ENCODE measurements around the gene FAM222A. TPM values are rescaled to one million over a fixed set of nuclear protein-coding genes. Genes with fewer than 3 reads are reported as not detected.
"Not testable (repeated sequence)": the region's sequence is repeated elsewhere in the genome, so short reads cannot be mapped to it uniquely, and the experiment has no call there.

FAM222A gene
- total RNA-seq, 1 donor from 2014 or later = 7.8 TPM

DNA sequence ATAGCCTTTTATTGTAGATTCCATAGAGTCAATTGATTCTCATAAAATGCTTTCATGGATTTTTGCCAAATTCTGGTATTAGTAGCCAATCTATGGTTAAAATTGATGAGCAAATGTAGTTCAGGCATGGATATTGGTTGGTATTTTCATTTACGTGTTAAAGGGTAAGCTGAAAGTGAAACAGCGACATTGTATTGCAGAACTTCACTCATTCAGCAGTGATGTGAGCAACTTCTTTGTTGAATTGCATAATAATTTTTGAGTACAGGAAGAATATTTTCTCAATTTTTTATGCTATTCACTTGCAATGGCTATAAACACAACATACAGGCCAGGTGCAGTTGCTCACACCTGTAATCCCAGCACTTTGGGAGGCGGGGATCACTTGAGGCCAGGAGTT, 24.2 kb upstream of the FAM222A start:
- intact Hi-C loops (cut with DNase I) = no loop called here
- no peak for DNase-seq (ENCODE audit: low spot score)

DNA sequence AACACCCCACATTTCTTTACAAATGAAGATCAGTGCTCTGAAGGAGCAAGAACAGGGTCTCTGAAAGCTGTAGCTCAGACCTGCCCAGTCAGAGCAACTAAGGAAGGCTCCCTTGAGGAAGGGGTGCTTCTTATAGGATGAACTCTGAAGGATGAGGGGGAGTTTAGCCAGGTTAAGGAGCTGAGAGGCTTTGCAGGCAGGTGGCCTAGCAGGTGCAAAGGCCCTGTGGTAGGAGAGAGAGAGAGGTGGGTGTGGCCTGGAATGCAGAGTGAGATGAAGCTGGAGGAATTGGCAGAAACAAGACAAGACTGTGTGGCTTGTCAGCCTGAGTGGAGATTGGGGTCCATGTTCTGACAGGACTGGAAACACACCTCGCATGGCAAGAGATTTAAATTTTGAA, 20.5 kb upstream of the FAM222A start:
- intact Hi-C loops (cut with DNase I) = no loop called here
- DNase-seq (ENCODE audit: low spot score) = no peak

- intact Hi-C loops (cut with DNase I) = no loop called here
Measured at GRCh38 chr12:109693653-109694600, 19.7 kb upstream of the FAM222A start.

GRCh38 chr12:109694629-109695028, 19.0 kb upstream of the FAM222A start:
- intact Hi-C loops (cut with DNase I); DNase-seq (ENCODE audit: low spot score): not testable (repeated sequence)

More at GRCh38 chr12:109693653-109694600, 19.7 kb upstream of the FAM222A start:
- DNase-seq (ENCODE audit: low spot score) = no peak

- DNase-seq (ENCODE audit: low spot score) = no peak
- intact Hi-C loops (cut with DNase I) = no loop called here
Measured at GRCh38 chr12:109695416-109695815, 18.2 kb upstream of the FAM222A start.

- intact Hi-C loops (cut with DNase I) = no loop called here
- DNase-seq (ENCODE audit: low spot score) = no peak
Measured at GRCh38 chr12:109695961-109696461, 17.6 kb upstream of the FAM222A start.

DNA sequence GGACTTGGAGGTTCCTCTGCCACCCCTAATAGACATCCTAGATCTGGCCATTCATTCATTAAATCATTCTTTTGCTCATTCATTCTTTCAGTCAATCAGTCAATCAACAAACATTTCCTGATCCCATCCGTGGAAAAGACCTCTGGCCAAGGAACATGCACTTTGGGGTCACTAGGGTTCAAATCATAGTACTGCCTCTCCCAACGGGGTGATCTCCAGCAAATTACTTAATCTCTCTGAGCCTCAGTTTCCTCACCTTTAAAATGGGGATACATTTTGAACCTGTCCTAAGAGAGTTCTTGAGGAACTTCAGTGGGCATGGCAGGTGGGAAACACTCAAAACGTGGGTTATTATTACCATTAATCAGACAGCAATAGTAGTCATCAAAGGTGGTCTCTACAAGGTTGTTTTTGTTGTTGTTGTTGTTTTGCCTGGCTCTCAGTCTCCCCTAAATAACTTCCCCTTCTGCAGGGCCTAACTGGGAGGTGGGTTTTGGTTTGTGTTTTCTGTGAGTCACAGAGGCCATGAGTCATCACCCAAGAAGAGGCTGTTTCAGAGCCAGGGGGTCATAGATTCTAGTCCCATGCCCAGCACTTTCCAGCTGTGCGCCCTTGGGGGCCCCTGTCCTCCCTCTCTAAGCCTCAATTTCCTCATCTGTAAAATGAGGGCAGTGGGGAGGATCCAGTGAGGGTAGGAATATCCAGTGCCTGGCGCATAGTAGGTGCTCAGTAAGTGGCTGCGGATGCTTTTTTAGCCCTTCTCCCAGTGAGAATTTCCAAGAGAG, 16.9 kb upstream of the FAM222A start:
- intact Hi-C loops (cut with DNase I) = no loop called here
- no peak for DNase-seq (ENCODE audit: low spot score)

DNA sequence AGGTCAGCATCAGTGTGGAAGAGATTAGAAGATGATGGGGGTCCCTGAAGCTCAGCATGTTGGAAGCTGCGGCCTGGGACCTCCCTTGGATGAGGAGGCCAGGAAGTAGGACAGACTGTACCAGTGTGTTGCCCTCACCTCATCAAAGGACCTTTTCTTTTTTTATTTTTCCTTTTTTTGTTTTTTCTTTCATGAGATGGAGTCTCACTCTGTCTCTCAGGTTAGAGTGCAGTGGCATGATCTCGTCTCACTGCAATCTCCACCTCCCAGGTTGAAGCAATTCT, 16.4 kb upstream of the FAM222A start:
- no peak for DNase-seq (ENCODE audit: low spot score)
- intact Hi-C loops (cut with DNase I) = no loop called here

GRCh38 chr12:109697877-109698468, 15.7 kb upstream of the FAM222A start:
- DNase-seq (ENCODE audit: low spot score) = no peak
- intact Hi-C loops (cut with DNase I) = no loop called here

DNA sequence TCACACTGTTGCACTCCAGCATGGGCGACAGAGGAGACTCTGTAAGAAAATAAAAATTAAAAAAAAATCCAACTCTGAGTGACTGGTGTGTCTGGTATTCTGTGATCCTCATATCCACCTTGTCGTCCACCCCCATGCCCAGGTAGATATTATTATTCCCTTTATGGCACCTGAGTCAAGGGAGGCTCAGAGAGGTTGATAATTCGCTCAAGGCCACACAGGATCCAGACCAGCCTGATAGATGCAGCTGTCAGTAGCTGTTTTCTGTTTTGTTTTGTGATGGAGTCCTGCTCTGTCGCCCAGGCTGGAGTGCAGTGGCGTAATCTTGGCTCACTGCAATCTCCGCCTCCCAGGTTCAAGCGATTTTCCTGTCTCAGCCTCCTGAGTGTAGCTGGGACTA, 14.8 kb upstream of the FAM222A start:
- intact Hi-C loops (cut with DNase I) = no loop called here

GRCh38 chr12:109701064-109701463, 12.6 kb upstream of the FAM222A start:
- no peak for DNase-seq (ENCODE audit: low spot score)
- intact Hi-C loops (cut with DNase I) = no loop called here

More for the DNA sequence above, 14.8 kb upstream of the FAM222A start:
- no peak for DNase-seq (ENCODE audit: low spot score)

DNA sequence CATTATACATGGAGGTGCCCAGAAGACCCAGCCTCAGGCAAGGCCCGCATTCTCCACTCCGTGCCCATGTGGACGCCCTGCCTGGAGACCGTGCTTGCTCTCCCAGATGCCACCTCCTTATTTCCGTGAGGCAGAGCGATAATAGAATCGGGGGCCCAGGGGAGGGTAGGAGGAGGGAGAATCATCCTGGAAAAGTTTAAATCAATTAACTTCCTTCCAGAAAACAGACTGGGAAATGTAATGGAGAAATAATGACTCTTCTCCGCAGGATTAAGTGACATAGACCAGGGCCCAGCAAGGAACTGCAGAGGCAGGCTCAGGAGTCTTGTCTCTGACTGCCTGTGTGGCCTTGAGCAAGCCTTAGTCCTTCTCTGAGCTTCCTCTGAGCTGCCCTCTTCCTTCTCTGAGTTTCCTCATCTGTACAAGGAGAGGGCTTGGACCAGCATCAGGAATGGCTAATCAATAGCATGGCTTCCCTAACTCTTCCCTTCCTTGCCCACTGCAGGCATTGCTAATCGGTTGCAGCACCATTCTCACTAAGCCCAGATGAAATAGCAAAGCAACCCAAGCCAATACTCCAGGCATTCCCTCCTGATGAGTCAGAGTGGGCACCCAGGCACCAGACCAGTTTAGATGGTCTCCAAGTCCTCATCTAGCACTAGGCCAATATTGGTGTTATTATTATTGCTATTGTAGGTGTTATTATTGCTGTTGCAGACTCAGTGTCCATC, 11.3 kb upstream of the FAM222A start:
- no peak for DNase-seq (ENCODE audit: low spot score)
- intact Hi-C loops (cut with DNase I) = no loop called here

GRCh38 chr12:109703684-109704083, 9.9 kb upstream of the FAM222A start:
- intact Hi-C loops (cut with DNase I) = no loop called here
- no peak for DNase-seq (ENCODE audit: low spot score)

GRCh38 chr12:109704371-109705098, 9.1 kb upstream of the FAM222A start:
- intact Hi-C loops (cut with DNase I) = no loop called here
- DNase-seq (ENCODE audit: low spot score) = no peak

- DNase-seq (ENCODE audit: low spot score) = no peak
- intact Hi-C loops (cut with DNase I) = no loop called here
Measured at GRCh38 chr12:109705291-109705690, 8.3 kb upstream of the FAM222A start.

GRCh38 chr12:109706398-109706746, 7.3 kb upstream of the FAM222A start:
- intact Hi-C loops (cut with DNase I) = no loop called here
- no peak for DNase-seq (ENCODE audit: low spot score)

DNA sequence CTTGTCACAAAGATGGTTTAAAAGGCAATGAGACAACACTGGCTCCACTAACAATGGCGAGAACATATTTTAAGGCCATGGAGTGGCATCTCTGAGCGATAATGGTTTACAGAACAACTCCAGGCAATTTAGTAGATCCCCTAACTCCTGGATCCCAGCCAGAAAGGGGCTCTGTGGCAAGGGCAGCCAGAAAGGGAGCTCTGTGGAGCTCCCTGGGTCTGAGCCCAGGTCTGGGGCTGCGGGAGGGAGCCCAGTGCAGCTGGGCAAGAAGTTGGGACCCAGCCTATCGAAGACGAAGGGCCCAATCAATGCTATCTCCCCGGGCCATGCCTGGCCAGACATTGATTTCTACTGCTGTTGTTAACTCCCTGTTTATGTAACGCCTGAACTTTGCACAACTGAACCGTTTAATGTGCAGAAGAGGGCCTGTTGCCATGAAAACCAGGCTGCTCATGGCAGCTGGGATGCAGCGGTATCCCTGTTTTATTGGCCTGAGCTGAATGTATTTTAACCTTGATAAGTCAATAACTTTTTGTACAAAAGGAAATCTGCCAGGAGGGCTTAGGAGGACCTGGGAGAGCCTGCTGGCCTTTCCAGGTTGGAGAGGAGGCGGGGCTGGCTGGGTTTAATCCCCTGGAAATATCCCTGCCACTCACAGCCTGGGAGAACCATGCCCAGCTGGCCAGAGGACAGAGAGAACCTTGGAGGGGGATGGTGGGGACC, 6.7 kb upstream of the FAM222A start:
- no peak for DNase-seq (ENCODE audit: low spot score)
- intact Hi-C loops (cut with DNase I) = no loop called here

DNA sequence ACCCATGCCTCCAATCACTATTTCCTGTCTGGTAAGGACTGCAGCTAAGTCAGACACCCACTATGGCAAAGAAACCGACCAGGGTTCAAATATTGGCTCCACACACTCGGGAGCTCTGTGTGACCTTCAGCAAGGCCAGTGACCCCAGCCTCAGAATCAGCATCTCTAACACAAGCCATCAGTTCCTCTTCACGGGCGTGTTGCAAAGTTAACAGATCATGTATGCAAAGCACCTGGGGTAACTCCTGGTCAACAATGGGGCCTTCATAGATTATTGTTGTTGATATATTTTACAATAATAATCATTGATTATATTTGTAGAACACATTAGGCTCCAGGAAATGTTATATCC, 6.2 kb upstream of the FAM222A start:
- no peak for DNase-seq (ENCODE audit: low spot score)
- intact Hi-C loops (cut with DNase I) = no loop called here

- intact Hi-C loops (cut with DNase I) = no loop called here
- DNase-seq (ENCODE audit: low spot score) = no peak
Measured at GRCh38 chr12:109708939-109709338, 4.7 kb upstream of the FAM222A start.
